Eye (tissue), 1 donor: ENCODE data around the gene AMOT.
A peak's percentile ranks its signal among the peaks of the same experiment; 100 is the strongest.

Experiments used
- DNase-seq: peaks from one replicate; pipeline ENCODE4 v3.0.0-alpha.2; 2015

The AMOT gene

GRCh38 chrX:112835019-112835418 lies 5.6 kb downstream of the AMOT start:
- DNase-seq, result no peak

- peak; percentile 78 for DNase-seq
Observed at GRCh38 chrX:112834031-112834845, 6.4 kb downstream of the AMOT start.

GRCh38 chrX:112832481-112833095 lies 8.0 kb downstream of the AMOT start:
- DNase-seq, result no peak

- no peak for DNase-seq
Observed at GRCh38 chrX:112830540-112830939, 10.1 kb downstream of the AMOT start.

GRCh38 chrX:112827292-112827903 lies 13.2 kb downstream of the AMOT start:
- DNase-seq, result no peak

GRCh38 chrX:112826023-112826422 lies 14.6 kb downstream of the AMOT start:
- no peak for DNase-seq

GRCh38 chrX:112822892-112823291 lies 17.7 kb downstream of the AMOT start:
- DNase-seq, result no peak

- DNase-seq, result no peak
Observed at GRCh38 chrX:112820364-112821268, 20.0 kb downstream of the AMOT start.

- DNase-seq, result no peak
Observed at GRCh38 chrX:112819813-112820212, 20.8 kb downstream of the AMOT start.

- DNase-seq, result no peak
Observed at GRCh38 chrX:112819008-112819640, 21.5 kb downstream of the AMOT start.

GRCh38 chrX:112818114-112819007 lies 22.3 kb downstream of the AMOT start:
- DNase-seq, result no peak

- DNase-seq, result no peak
Observed at GRCh38 chrX:112816908-112817307, 23.7 kb downstream of the AMOT start.

- DNase-seq, result no peak
Observed at GRCh38 chrX:112814496-112814895, 26.1 kb downstream of the AMOT start.

GRCh38 chrX:112812741-112813140 lies 27.9 kb downstream of the AMOT start:
- no peak for DNase-seq

- DNase-seq, result no peak
Observed at GRCh38 chrX:112808651-112809195, 31.9 kb downstream of the AMOT start.

- no peak for DNase-seq
Observed at GRCh38 chrX:112808007-112808406, 32.6 kb downstream of the AMOT start.

- DNase-seq, result no peak
Observed at GRCh38 chrX:112803060-112803459, 37.6 kb downstream of the AMOT start.

GRCh38 chrX:112802541-112802940 lies 38.1 kb downstream of the AMOT start:
- DNase-seq, result no peak

- DNase-seq, result no peak
Observed at GRCh38 chrX:112800971-112801775, 39.5 kb downstream of the AMOT start.

- no peak for DNase-seq
Observed at GRCh38 chrX:112799425-112799824, 41.2 kb downstream of the AMOT start.
